Endothelial cell of umbilical vein (primary cell): ENCODE data around the gene ACTR8. TPM values are rescaled to one million over a fixed set of nuclear protein-coding genes. Genes with fewer than 3 reads are reported as not detected.

Experiments used
- BruUV-seq: library from RNA; stranded (reverse); fragments of 400-500 nt; replicated peaks from 2 replicates; lab custom pipeline; 2021; lab: Mats Ljungman, UMichigan
- CTCF ChIA-PET: fragments of 300-600, 350-600 bp; sonication (Branson Sonifier 250); formaldehyde crosslinking; loops from one replicate; lab custom pipeline; 2021; ENCODE audit warnings: antibody characterized with exemption, inconsistent platforms; lab: Charles Lee
- POLR2A ChIA-PET: fragments of 300-600, 350-600 bp; sonication (Branson Sonifier 250); formaldehyde crosslinking; loops from one replicate; lab custom pipeline; 2021; ENCODE audit warnings: antibody characterized with exemption, inconsistent platforms; lab: Charles Lee
- DNase-seq: peaks from one replicate; pipeline ENCODE4 v3.0.0-alpha.2; 2011; ENCODE audit warnings: low read depth, low spot score
- FAIRE-seq: peaks from 2 replicates; lab custom pipeline; 2011; peaks lifted over from hg19 to GRCh38; lab: Jason Lieb, UNC
- H2AFZ ChIP-seq: 2 replicates; pipeline ENCODE4 v1.6.0; 2012; ENCODE audit warnings: low read depth, low read length, control low read depth, inconsistent platforms
- H3K27ac ChIP-seq: 2 replicates; pipeline ENCODE4 v1.5.1; 2011; ENCODE audit warnings: low read depth, mild to moderate bottlenecking, control low read depth, low read length, moderate library complexity; ENCODE audit not compliant: insufficient read depth
- H3K27me3 ChIP-seq, 2 experiments: 2 replicates each; pipeline versions ENCODE4 v1.6.0 to v1.6.1; 2011; ENCODE audit warnings: low read length in 2 of 2, mixed read lengths in 1 of 2; ENCODE audit not compliant: control insufficient read depth in 2 of 2, insufficient read depth in 2 of 2
- H3K36me3 ChIP-seq, 2 experiments: 2 replicates in 1 of 2; 3 replicates in 1 of 2; pipeline ENCODE4 v1.5.1; 2011; ENCODE audit warnings: low read length in 2 of 2, mild to moderate bottlenecking in 1 of 2, moderate library complexity in 1 of 2; ENCODE audit not compliant: control insufficient read depth in 2 of 2, insufficient read depth in 2 of 2; ENCODE audit errors: extremely low read depth in 1 of 2
- H3K4me1 ChIP-seq: 3 replicates; pipeline ENCODE4 v1.5.1; 2011; ENCODE audit warnings: mild to moderate bottlenecking, low read length; ENCODE audit not compliant: control insufficient read depth, insufficient read depth; ENCODE audit errors: extremely low read depth
- H3K4me2 ChIP-seq: 2 replicates; pipeline ENCODE4 v1.6.1; 2011; ENCODE audit warnings: low read length, control low read depth, mixed read lengths; ENCODE audit not compliant: insufficient read depth
- H3K4me3 ChIP-seq, 3 experiments: fragments of 200-600 bp in 1 of 3; sonication (generic), shearing (Covaris generic) in 1 of 3; replicated peaks in 1 of 3; 2 replicates each; pipeline ENCODE4 v1.5.1; 2011 to 2016; ENCODE audit warnings: control low read depth in 3 of 3, low read length in 3 of 3, mild to moderate bottlenecking in 2 of 3, inconsistent platforms in 1 of 3, low read depth in 1 of 3, moderate library complexity in 1 of 3; ENCODE audit not compliant: insufficient read depth in 1 of 3
- H3K79me2 ChIP-seq: 2 replicates; pipeline ENCODE4 v1.6.0; 2012; ENCODE audit warnings: low read length, inconsistent platforms; ENCODE audit not compliant: control insufficient read depth, insufficient read depth
- H3K9ac ChIP-seq: replicated peaks from 2 replicates; pipeline ENCODE3; 2011; ENCODE audit warnings: low read length, control low read depth; ENCODE audit not compliant: insufficient read depth; ENCODE audit errors: extremely low read depth
- H3K9me1 ChIP-seq: replicated peaks from 3 replicates; pipeline ENCODE4 v1.6.0; 2011; ENCODE audit warnings: mild to moderate bottlenecking, low read length; ENCODE audit not compliant: control insufficient read depth, insufficient read depth; ENCODE audit errors: extremely low read depth
- H3K9me3 ChIP-seq: replicated peaks from 2 replicates; pipeline ENCODE4 v1.5.1; 2012; ENCODE audit warnings: low read length, inconsistent platforms; ENCODE audit not compliant: control insufficient read depth, insufficient read depth
- H4K20me1 ChIP-seq: replicated peaks from 2 replicates; pipeline ENCODE3; 2011; ENCODE audit warnings: mild to moderate bottlenecking, low read length; ENCODE audit not compliant: control insufficient read depth, insufficient read depth; ENCODE audit errors: extremely low read depth
- CTCF ChIP-seq, 2 donors: IDR thresholded peaks; 1 replicate in 1 of 2; 2 replicates in 1 of 2; pipeline ENCODE4 v1.5.1; 2011; ENCODE audit warnings: low read length in 2 of 2, mild to moderate bottlenecking in 2 of 2, moderate library complexity in 2 of 2, control low read depth in 1 of 2, inconsistent platforms in 1 of 2, low read depth in 1 of 2; ENCODE audit not compliant: insufficient read depth in 1 of 2; ENCODE audit errors: extremely low read depth in 1 of 2
- EZH2 ChIP-seq: IDR thresholded peaks from 2 replicates; pipeline ENCODE4 v1.6.1; 2012; ENCODE audit warnings: borderline replicate concordance, low read depth, mild to moderate bottlenecking, moderate library complexity, low read length, inconsistent platforms; ENCODE audit not compliant: severe bottlenecking
- FOS ChIP-seq: IDR thresholded peaks from 2 replicates; pipeline ENCODE4 v1.6.1; 2011; ENCODE audit warnings: mild to moderate bottlenecking, low read length, moderate library complexity, borderline replicate concordance; ENCODE audit not compliant: insufficient read depth
- GATA2 ChIP-seq: IDR thresholded peaks from 2 replicates; pipeline ENCODE4 v1.7.0; 2011; ENCODE audit warnings: low read depth, mild to moderate bottlenecking, moderate library complexity, mixed read lengths, low read length; ENCODE audit not compliant: insufficient read length, insufficient read depth
- JUN ChIP-seq: IDR thresholded peaks from 2 replicates; pipeline ENCODE4 v1.6.1; 2011; ENCODE audit warnings: borderline replicate concordance, low read depth; ENCODE audit not compliant: insufficient read length, insufficient read depth
- MYC ChIP-seq: IDR thresholded peaks from one replicate; pipeline ENCODE4 v1.6.1; 2011; ENCODE audit warnings: mild to moderate bottlenecking, low read depth, low read length
- POLR2A ChIP-seq: IDR thresholded peaks from 2 replicates; pipeline ENCODE4 v1.6.1; 2012; ENCODE audit warnings: low read depth, mild to moderate bottlenecking, control low read depth, low read length
- POLR2AphosphoS5 ChIP-seq: IDR thresholded peaks from 2 replicates; pipeline ENCODE4 v1.6.1; 2012; ENCODE audit warnings: low read depth, mild to moderate bottlenecking, control low read depth, low read length, moderate library complexity; ENCODE audit not compliant: insufficient read depth
- dilution Hi-C: fragments of 300-500 bp; cut with MboI; formaldehyde crosslinking; loops from one replicate; pipeline ENCODE4 v1.15.0; 2019; ENCODE audit warnings: low sequenced_read_pairs; ENCODE audit not compliant: extremely low pct_ligation_motif_present
- intact Hi-C: fragments of 100-400 bp; cut with micrococcal nuclease; formaldehyde crosslinking; loops from one replicate; pipeline ENCODE4 v1.10.0; 2022
- polyA plus RNA-seq, 4 experiments: library from polyadenylated mRNA; depleted of rRNA in 3 of 4; stranded (reverse) in 3 of 4; unstranded in 1 of 4; fragments of >200 nt; gene quantifications; 2 replicates each; pipeline versions ENCODE4 v1.2.1 to v1.2.3, GENCODE V29; 2011 to 2012; ENCODE audit warnings: missing spikeins in 1 of 4
- total RNA-seq: library from RNA; stranded (reverse); gene quantifications from 2 replicates; pipeline ENCODE4 v1.2.3, GENCODE V29; 2021
- TF ChIP-seq, protein P1 (sequence below): IDR thresholded peaks from 2 replicates; pipeline ENCODE4 v1.6.1; 2011; ENCODE audit not compliant: insufficient read depth, insufficient read length

Gene ACTR8
- total and polyA plus RNA-seq, 2 donors (not counting 3 experiments of a cell fraction or from before 2014, with no cell fraction given), result 14.4 to 42.0 TPM

GRCh38 chr3:53859178-53859577 lies 22.8 kb downstream of the ACTR8 start:
- Histone ChIP-seq H3K9me1 (no peaks in the 10 kb centered on the region), H3K4me2 (no peak overlapping the region), H3K27me3 (no peaks in the 10 kb centered on the region), H3K9me3 (no peaks in the 10 kb centered on the region), H3K9ac (no peak overlapping the region), H3K27ac (no peak overlapping the region), H4K20me1 (no peaks in the 10 kb centered on the region), H3K79me2 (no peaks in the 10 kb centered on the region), H3K4me3 (no peak overlapping the region), H3K36me3 (peaks cover 2 to 5% of the 10 kb centered on the region in 2 experiments), H2AFZ (no peak overlapping the region), H3K4me1 (no peaks in the 10 kb centered on the region)
- TF ChIP-seq POLR2AphosphoS5 (no peak), FOS (no peak), JUN (no peak), MYC (no peak), EZH2 (no peak), CTCF (IDR thresholded peaks at IDR 0.05; ENCODE audit: extremely low read depth in 1 of 2, insufficient read depth in 1 of 2, low read depth in 1 of 2, low read length in 2 of 2) (no peak), GATA2 (no peak), POLR2A (no peak)
- TF ChIP-seq, protein P1, sequence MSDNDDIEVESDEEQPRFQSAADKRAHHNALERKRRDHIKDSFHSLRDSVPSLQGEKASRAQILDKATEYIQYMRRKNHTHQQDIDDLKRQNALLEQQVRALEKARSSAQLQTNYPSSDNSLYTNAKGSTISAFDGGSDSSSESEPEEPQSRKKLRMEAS, result no peak
- ChIA-PET CTCF (no interaction called here), POLR2A (no interaction called here)
- BruUV-seq, result no TSS peak
- intact Hi-C loops (no loop called here), dilution Hi-C loops (no loop called here)
- no peak for FAIRE-seq
- DNase-seq, result no peak
